ENCODE data around the gene FHL5.
A peak's percentile ranks its signal among the peaks of the same experiment; 100 is the strongest.
"Not testable (repeated sequence)": the region's sequence is repeated elsewhere in the genome, so short reads cannot be mapped to it uniquely, and the experiment has no call there.

The FHL5 gene

DNA sequence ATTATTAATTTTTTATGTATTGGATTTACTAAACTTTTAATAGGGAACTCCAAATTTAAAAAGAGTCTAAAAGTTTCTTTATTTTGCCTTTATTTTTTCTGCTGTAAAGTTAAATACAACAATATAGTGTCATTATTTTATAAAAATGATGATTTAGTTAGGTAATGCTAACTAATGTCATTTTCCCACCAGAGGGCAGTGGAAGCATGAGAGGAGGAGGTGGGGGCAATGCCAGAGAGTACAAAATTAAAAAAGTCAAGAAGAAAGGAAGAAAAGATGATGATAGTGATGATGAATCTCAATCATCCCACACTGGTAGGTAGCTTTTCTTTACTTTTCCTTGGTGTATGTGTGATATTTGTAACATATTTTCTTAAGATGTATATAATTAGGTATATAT lies 20.2 kb upstream of the FHL5 start:
- no peaks in the 10 kb centered on the region for H3K27me3 ChIP-seq (ENCODE audit: insufficient read depth, low read depth)
- H3K9ac ChIP-seq: no peak overlapping the region
- H3K4me3 ChIP-seq (IDR thresholded peaks at IDR 0.05; ENCODE audit: insufficient read depth, low read depth, low read length): no peak overlapping the region
- no peaks in the 10 kb centered on the region for H4K20me1 ChIP-seq (ENCODE audit: insufficient read depth)
- TF ChIP-seq, protein P1, sequence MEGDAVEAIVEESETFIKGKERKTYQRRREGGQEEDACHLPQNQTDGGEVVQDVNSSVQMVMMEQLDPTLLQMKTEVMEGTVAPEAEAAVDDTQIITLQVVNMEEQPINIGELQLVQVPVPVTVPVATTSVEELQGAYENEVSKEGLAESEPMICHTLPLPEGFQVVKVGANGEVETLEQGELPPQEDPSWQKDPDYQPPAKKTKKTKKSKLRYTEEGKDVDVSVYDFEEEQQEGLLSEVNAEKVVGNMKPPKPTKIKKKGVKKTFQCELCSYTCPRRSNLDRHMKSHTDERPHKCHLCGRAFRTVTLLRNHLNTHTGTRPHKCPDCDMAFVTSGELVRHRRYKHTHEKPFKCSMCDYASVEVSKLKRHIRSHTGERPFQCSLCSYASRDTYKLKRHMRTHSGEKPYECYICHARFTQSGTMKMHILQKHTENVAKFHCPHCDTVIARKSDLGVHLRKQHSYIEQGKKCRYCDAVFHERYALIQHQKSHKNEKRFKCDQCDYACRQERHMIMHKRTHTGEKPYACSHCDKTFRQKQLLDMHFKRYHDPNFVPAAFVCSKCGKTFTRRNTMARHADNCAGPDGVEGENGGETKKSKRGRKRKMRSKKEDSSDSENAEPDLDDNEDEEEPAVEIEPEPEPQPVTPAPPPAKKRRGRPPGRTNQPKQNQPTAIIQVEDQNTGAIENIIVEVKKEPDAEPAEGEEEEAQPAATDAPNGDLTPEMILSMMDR (conservative IDR thresholded peaks at IDR 0.05; ENCODE audit: low read depth, low read length): peak; percentile 46; the same call in 1 of the 2 replicates
- H3K27ac ChIP-seq: no peak overlapping the region
- no peak overlapping the region for H3K4me2 ChIP-seq
- no peak overlapping the region for H2AFZ ChIP-seq (ENCODE audit: low read depth)
- no peaks in the 10 kb centered on the region for H3K79me2 ChIP-seq (ENCODE audit: insufficient read depth, low read depth)
- no peaks in the 10 kb centered on the region for H3K36me3 ChIP-seq (ENCODE audit: insufficient read depth)
- no peaks in the 10 kb centered on the region for H3K4me1 ChIP-seq (ENCODE audit: low read depth, poor library complexity, severe bottlenecking)

DNA sequence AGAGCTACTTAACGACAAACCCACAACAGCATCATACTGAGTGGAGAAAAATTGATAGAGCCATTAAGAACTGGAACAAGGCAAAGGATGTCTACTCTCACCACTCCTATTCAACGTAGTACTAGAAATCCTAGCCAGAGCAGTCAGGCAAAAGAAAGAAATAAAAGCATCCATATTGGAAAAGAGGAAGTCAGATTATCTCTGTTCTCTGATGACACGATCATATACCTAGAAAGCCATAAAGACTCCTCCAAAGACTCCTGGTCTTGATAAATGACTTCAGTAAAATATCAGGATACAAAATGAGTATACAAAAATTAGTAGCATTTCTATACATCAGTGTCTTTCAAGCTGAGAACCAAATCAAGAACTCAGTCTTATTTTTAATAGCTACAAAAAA lies 17.0 kb upstream of the FHL5 start:
- no peaks in the 10 kb centered on the region for H3K4me1 ChIP-seq (ENCODE audit: low read depth, poor library complexity, severe bottlenecking)
- no peaks in the 10 kb centered on the region for H3K27me3 ChIP-seq (ENCODE audit: insufficient read depth, low read depth)
- TF ChIP-seq, protein P1 (conservative IDR thresholded peaks at IDR 0.05; ENCODE audit: low read depth, low read length): no peak
- H2AFZ ChIP-seq (ENCODE audit: low read depth): no peak overlapping the region
- H3K36me3 ChIP-seq (ENCODE audit: insufficient read depth): no peaks in the 10 kb centered on the region
- no peaks in the 10 kb centered on the region for H3K79me2 ChIP-seq (ENCODE audit: insufficient read depth, low read depth)
- H3K9ac ChIP-seq: no peak overlapping the region
- H3K4me2 ChIP-seq: no peak overlapping the region
- H4K20me1 ChIP-seq (ENCODE audit: insufficient read depth): no peaks in the 10 kb centered on the region
- no peak overlapping the region for H3K27ac ChIP-seq
- no peak overlapping the region for H3K4me3 ChIP-seq (IDR thresholded peaks at IDR 0.05; ENCODE audit: insufficient read depth, low read depth, low read length)

DNA sequence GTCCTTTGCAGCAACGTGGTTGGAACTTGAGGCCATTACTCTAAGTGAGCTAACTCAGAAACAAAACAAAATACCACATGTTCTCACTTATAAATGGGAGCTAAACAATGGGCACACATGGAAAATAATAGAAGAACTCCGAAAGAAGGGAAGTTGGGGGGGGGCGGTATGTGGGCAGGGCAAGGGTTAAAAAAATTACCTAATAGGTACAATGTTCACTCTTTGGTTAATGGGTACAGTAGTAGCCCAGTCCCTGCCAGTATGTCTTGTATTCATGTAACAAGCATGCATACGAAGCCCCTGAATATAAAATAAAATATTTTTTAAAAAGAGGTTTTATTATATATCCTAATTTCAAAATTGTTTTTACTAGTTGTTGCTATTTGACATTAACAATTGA lies 15.3 kb upstream of the FHL5 start:
- H3K27ac ChIP-seq: no peak overlapping the region
- no peaks in the 10 kb centered on the region for H3K79me2 ChIP-seq (ENCODE audit: insufficient read depth, low read depth)
- TF ChIP-seq, protein P1 (conservative IDR thresholded peaks at IDR 0.05; ENCODE audit: low read depth, low read length): no peak
- H2AFZ ChIP-seq (ENCODE audit: low read depth): no peak overlapping the region
- no peaks in the 10 kb centered on the region for H4K20me1 ChIP-seq (ENCODE audit: insufficient read depth)
- H3K4me3 ChIP-seq (IDR thresholded peaks at IDR 0.05; ENCODE audit: insufficient read depth, low read depth, low read length): no peak overlapping the region
- no peaks in the 10 kb centered on the region for H3K4me1 ChIP-seq (ENCODE audit: low read depth, poor library complexity, severe bottlenecking)
- H3K27me3 ChIP-seq (ENCODE audit: insufficient read depth, low read depth): no peaks in the 10 kb centered on the region
- no peak overlapping the region for H3K4me2 ChIP-seq
- H3K36me3 ChIP-seq (ENCODE audit: insufficient read depth): no peaks in the 10 kb centered on the region
- no peak overlapping the region for H3K9ac ChIP-seq

DNA sequence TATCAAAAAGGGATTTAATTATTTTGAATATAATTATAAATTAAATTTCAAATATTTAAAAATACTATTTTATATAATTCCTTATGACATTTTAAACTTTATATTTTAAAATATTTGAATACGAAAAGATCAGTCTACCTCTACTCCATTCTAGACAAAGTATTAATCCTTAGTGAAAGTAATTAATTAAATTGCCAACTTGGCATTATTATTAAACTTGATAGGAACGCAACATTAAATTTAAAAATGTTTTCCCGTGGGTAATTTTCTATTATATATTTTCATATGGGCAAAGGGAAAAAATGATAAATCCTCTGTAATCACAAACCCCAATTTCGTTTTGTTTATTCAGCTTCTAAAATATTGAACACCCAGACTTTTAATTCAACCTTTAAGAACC lies 8.4 kb upstream of the FHL5 start:
- Histone ChIP-seq H3K9ac (no peak overlapping the region), H3K4me1 (ENCODE audit: low read depth, poor library complexity, severe bottlenecking) (no peaks in the 10 kb centered on the region), H2AFZ (ENCODE audit: low read depth) (no peak overlapping the region), H3K4me2 (no peak overlapping the region), H4K20me1 (ENCODE audit: insufficient read depth) (no peaks in the 10 kb centered on the region), H3K27me3 (ENCODE audit: insufficient read depth, low read depth) (no peaks in the 10 kb centered on the region), H3K79me2 (ENCODE audit: insufficient read depth, low read depth) (no peaks in the 10 kb centered on the region), H3K4me3 (IDR thresholded peaks at IDR 0.05; ENCODE audit: insufficient read depth, low read depth, low read length) (no peak overlapping the region), H3K36me3 (ENCODE audit: insufficient read depth) (no peaks in the 10 kb centered on the region), H3K27ac (no peak overlapping the region)
- TF ChIP-seq, protein P1 (conservative IDR thresholded peaks at IDR 0.05; ENCODE audit: low read depth, low read length): no peak

DNA sequence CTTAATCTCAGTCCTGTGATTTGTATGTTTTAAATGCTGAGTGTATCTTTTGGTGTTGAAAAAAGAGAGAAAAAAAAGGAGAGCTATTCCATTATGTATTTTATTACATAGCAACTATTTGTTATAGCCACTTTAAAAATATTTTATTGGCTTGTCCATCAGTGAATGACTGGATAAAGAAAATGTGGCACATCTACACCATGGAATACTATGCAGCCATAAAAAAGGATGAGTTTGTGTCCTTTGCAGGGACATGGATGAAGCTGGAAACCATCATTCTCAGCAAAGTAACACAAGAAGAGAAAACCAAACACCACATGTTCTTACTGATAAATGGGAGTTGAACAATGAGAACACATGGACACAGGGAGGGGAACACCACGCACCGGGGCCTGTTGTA lies 3.2 kb upstream of the FHL5 start:
- H3K36me3 ChIP-seq (ENCODE audit: insufficient read depth); H4K20me1 ChIP-seq (ENCODE audit: insufficient read depth); H3K4me3 ChIP-seq (IDR thresholded peaks at IDR 0.05; ENCODE audit: insufficient read depth, low read depth, low read length): not testable (repeated sequence)

More for the DNA sequence above, 3.2 kb upstream of the FHL5 start:
- not testable (repeated sequence) for H3K9ac ChIP-seq; H3K27me3 ChIP-seq (ENCODE audit: insufficient read depth, low read depth); H3K4me1 ChIP-seq (ENCODE audit: low read depth, poor library complexity, severe bottlenecking); H2AFZ ChIP-seq (ENCODE audit: low read depth); H3K79me2 ChIP-seq (ENCODE audit: insufficient read depth, low read depth); H3K4me2 ChIP-seq; H3K27ac ChIP-seq
